ENCODE results near the gene GET3. TPM values are rescaled to one million over a fixed set of nuclear protein-coding genes. Genes with fewer than 3 reads are reported as not detected.
A peak's percentile ranks its signal among the peaks of the same experiment; 100 is the strongest.

GET3 gene
- total and polyA plus RNA-seq, 12 donors: 37.0 to 121 (median 60.1) TPM

GRCh38 chr19:12766051-12766521, 28.8 kb downstream of the GET3 start:
- TF ChIP-seq, protein P1, sequence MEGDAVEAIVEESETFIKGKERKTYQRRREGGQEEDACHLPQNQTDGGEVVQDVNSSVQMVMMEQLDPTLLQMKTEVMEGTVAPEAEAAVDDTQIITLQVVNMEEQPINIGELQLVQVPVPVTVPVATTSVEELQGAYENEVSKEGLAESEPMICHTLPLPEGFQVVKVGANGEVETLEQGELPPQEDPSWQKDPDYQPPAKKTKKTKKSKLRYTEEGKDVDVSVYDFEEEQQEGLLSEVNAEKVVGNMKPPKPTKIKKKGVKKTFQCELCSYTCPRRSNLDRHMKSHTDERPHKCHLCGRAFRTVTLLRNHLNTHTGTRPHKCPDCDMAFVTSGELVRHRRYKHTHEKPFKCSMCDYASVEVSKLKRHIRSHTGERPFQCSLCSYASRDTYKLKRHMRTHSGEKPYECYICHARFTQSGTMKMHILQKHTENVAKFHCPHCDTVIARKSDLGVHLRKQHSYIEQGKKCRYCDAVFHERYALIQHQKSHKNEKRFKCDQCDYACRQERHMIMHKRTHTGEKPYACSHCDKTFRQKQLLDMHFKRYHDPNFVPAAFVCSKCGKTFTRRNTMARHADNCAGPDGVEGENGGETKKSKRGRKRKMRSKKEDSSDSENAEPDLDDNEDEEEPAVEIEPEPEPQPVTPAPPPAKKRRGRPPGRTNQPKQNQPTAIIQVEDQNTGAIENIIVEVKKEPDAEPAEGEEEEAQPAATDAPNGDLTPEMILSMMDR (IDR thresholded peaks at IDR 0.05): peak in 7 of 9 donors; percentile 71 to 99 (median 88)
- Histone ChIP-seq H3K27ac (peak overlapping the region in 9 of 10 donors; percentile 31 to 83 (median 53)), H3K4me1 (peaks cover 0 to 39% (median 4%) of the 10 kb centered on the region in 9 donors), H3K4me3 (peak overlapping the region in 7 of 10 donors; percentile 28 to 59 (median 44)), H3K9me3 (no peaks in the 10 kb centered on the region), H3K27me3 (no peaks in the 10 kb centered on the region), H3K36me3 (peaks cover 0 to 98% (median 15%) of the 10 kb centered on the region in 9 donors)
- intact Hi-C loops (cut with DNase I): loop anchor here in 4 of 10 donors (5.0 kb wide), 3 partner anchors 36 to 81 kb away; partner anchors contain the start of genes PRDX2 (in 2 of the 4) and THSD8 (in 2 of the 4)
- DNase-seq: peak; percentile 85 to 91
- WGBS, 2 donors: 23 to 38% methylated on average over 30 of the region's 30 CpGs
- peak in 7 of 8 donors; percentile 67 to 90 (median 77) for ATAC-seq

GRCh38 chr19:12767150-12767549, 29.9 kb downstream of the GET3 start:
- intact Hi-C loops (cut with DNase I): loop anchor here in 4 of 10 donors (5.0 kb wide), 3 partner anchors 35 to 80 kb away; partner anchors contain the start of genes PRDX2 (in 2 of the 4) and THSD8 (in 2 of the 4)
- H3K27ac ChIP-seq: no peak overlapping the region
- TF ChIP-seq, protein P1 (IDR thresholded peaks at IDR 0.05): no peak
- DNase-seq (no peak), ATAC-seq (no peak)
- peaks cover 0 to 88% (median 11%) of the 10 kb centered on the region in 9 donors for H3K36me3 ChIP-seq
- no peaks in the 10 kb centered on the region for H3K9me3 ChIP-seq
- WGBS, 2 donors: 93 to 94% methylated on average over 11 of the region's 11 CpGs
- H3K27me3 ChIP-seq: no peaks in the 10 kb centered on the region
- H3K4me3 ChIP-seq: no peak overlapping the region
- H3K4me1 ChIP-seq: peaks cover 0 to 46% (median 6%) of the 10 kb centered on the region in 9 donors

DNA sequence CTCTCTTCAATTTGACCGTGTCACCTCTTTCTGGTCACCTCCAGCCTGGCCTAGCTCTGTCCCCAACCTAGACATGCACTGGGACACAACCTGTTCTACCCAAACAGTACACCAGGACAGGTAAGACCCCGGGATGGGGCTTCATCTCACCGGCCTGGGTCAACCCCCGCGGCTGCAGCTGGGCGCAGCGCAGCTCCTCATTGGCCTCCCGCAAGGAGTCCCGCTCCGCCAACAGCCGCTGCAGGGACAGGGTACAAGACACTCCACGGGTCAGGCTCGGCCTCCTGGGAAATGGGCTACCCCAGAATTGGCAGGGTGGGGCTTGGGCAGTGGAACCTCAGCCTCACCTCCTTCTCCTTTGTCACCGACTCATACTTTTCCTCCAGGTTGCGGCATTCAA, 30.4 kb downstream of the GET3 start:
- no peak overlapping the region for H3K27ac ChIP-seq
- peaks cover 0 to 44% (median 7%) of the 10 kb centered on the region in 9 donors for H3K4me1 ChIP-seq
- TF ChIP-seq, protein P1 (IDR thresholded peaks at IDR 0.05): no peak
- H3K36me3 ChIP-seq: peaks cover 0 to 84% (median 6%) of the 10 kb centered on the region in 9 donors
- WGBS, 2 donors: 96 to 97% methylated on average over 15 of the region's 15 CpGs
- H3K9me3 ChIP-seq: no peaks in the 10 kb centered on the region
- DNase-seq: no peak
- H3K4me3 ChIP-seq: no peak overlapping the region
- intact Hi-C loops (cut with DNase I): loop anchor here in 4 of 10 donors (5.0 kb wide), 3 partner anchors 35 to 80 kb away; partner anchors contain the start of genes PRDX2 (in 2 of the 4) and THSD8 (in 2 of the 4)
- no peak for ATAC-seq
- H3K27me3 ChIP-seq: no peaks in the 10 kb centered on the region

GRCh38 chr19:12769689-12770088, 32.4 kb downstream of the GET3 start:
- intact Hi-C loops (cut with DNase I): loop anchor here in 5 of 10 donors (5.0 to 10.0 kb wide), 4 partner anchors 33 to 78 kb away; partner anchors contain the start of genes PRDX2 (in 2 of the 5) and THSD8 (in 2 of the 5)
- Histone ChIP-seq H3K36me3 (peaks cover 0 to 64% (median 5%) of the 10 kb centered on the region in 9 donors), H3K27me3 (no peaks in the 10 kb centered on the region), H3K4me1 (peaks cover 0 to 51% (median 24%) of the 10 kb centered on the region in 9 donors), H3K27ac (peak overlapping the region in 3 of 10 donors; percentile 1 to 35 (median 4)), H3K9me3 (no peaks in the 10 kb centered on the region), H3K4me3 (no peak overlapping the region)
- WGBS, 2 donors: 57 to 71% methylated on average over 26 to 37 of the region's 37 CpGs
- ATAC-seq (no peak), DNase-seq (no peak)
- TF ChIP-seq, protein P1 (IDR thresholded peaks at IDR 0.05): no peak
